GM04503 (cell line): Measurements from ENCODE around the gene TMEM233.
A peak's percentile ranks its signal among the peaks of the same experiment; 100 is the strongest.
"Not testable (repeated sequence)": the region's sequence is repeated elsewhere in the genome, so short reads cannot be mapped to it uniquely, and the experiment has no call there.

Experiments
- DNase-seq: peaks from one replicate; pipeline ENCODE4 v3.0.0-alpha.2; 2012; ENCODE audit warnings: low read depth

The TMEM233 gene

GRCh38 chr12:119658166-119658565 is 64.6 kb downstream of the TMEM233 start:
- DNase-seq, result not testable (repeated sequence)

GRCh38 chr12:119659289-119659897 is 65.8 kb downstream of the TMEM233 start:
- DNase-seq, result no peak

- DNase-seq, result no peak
Observed at GRCh38 chr12:119660076-119660475, 66.5 kb downstream of the TMEM233 start.

- no peak for DNase-seq
Observed at GRCh38 chr12:119661882-119662281, 68.3 kb downstream of the TMEM233 start.

GRCh38 chr12:119664642-119665041 is 71.1 kb downstream of the TMEM233 start:
- DNase-seq, result no peak

GRCh38 chr12:119665164-119665929 is 71.8 kb downstream of the TMEM233 start:
- no peak for DNase-seq

- DNase-seq, result no peak
Observed at GRCh38 chr12:119666226-119666795, 72.7 kb downstream of the TMEM233 start.

GRCh38 chr12:119666900-119667576 is 73.5 kb downstream of the TMEM233 start:
- DNase-seq, result no peak

- DNase-seq, result peak; percentile 67
Observed at GRCh38 chr12:119667577-119668323, 74.2 kb downstream of the TMEM233 start, which contains the start of gene PRKAB1. PRKAB1 (plus strand) TSS chr12:119668133; CDS start chr12:119668245, 112 bp downstream.

GRCh38 chr12:119668324-119668841 is 74.8 kb downstream of the TMEM233 start:
- DNase-seq, result no peak

GRCh38 chr12:119669744-119670472 is 76.3 kb downstream of the TMEM233 start:
- DNase-seq, result no peak

GRCh38 chr12:119671070-119671469 is 77.5 kb downstream of the TMEM233 start:
- no peak for DNase-seq

- no peak for DNase-seq
Observed at GRCh38 chr12:119672194-119672593, 78.6 kb downstream of the TMEM233 start.

- DNase-seq, result no peak
Observed at GRCh38 chr12:119673634-119674033, 80.1 kb downstream of the TMEM233 start.

- no peak for DNase-seq
Observed at GRCh38 chr12:119674560-119674959, 81.0 kb downstream of the TMEM233 start.

- no peak for DNase-seq
Observed at GRCh38 chr12:119676022-119676421, 82.4 kb downstream of the TMEM233 start.

GRCh38 chr12:119676573-119676972 is 83.0 kb downstream of the TMEM233 start:
- DNase-seq, result no peak

GRCh38 chr12:119678459-119678858 is 84.9 kb downstream of the TMEM233 start:
- DNase-seq, result no peak

GRCh38 chr12:119679081-119679480 is 85.5 kb downstream of the TMEM233 start:
- no peak for DNase-seq

- DNase-seq, result no peak
Observed at GRCh38 chr12:119679490-119679889, 85.9 kb downstream of the TMEM233 start.

- no peak for DNase-seq
Observed at GRCh38 chr12:119681111-119681510, 87.5 kb downstream of the TMEM233 start.
